Stimulated activated naive CD8-positive, alpha-beta T cell treated with anti-CD3 and anti-CD28 coated beads, Interleukin-15, amount 100 ng/mL, for 72 hours (primary cell): Measurements from ENCODE around the gene EFNA5.

ENCODE experiments used
- ATAC-seq: fragments of 150-1000 bp; cut with Tn5 transposase; 2 replicates; pipeline ENCODE4 v1.10.0; 2021; ENCODE audit warnings: mild to moderate bottlenecking, moderate library complexity
- DNase-seq, 2 donors: peaks; one replicate each; pipeline ENCODE4 v3.0.0; 2021 to 2022
- H3K27ac Mint-ChIP-seq, 2 donors: one replicate each; pipeline ENCODE4 v1.8.0; 2022; ENCODE audit warnings: mild to moderate bottlenecking in 2 of 2, mixed read lengths in 2 of 2, moderate library complexity in 2 of 2
- H3K27me3 Mint-ChIP-seq: one replicate; pipeline ENCODE4 v1.8.0; 2022; ENCODE audit warnings: mixed read lengths
- H3K4me1 Mint-ChIP-seq: one replicate; pipeline ENCODE4 v1.8.0; 2022; ENCODE audit warnings: mild to moderate bottlenecking, mixed read lengths
- H3K4me3 Mint-ChIP-seq, 2 donors: one replicate each; pipeline ENCODE4 v1.8.0; 2022; ENCODE audit warnings: mild to moderate bottlenecking in 2 of 2, mixed read lengths in 2 of 2, moderate library complexity in 1 of 2
- H3K9me3 Mint-ChIP-seq, 2 donors: one replicate each; pipeline ENCODE4 v1.8.0; 2022; ENCODE audit warnings: mixed read lengths in 2 of 2

The EFNA5 gene

DNA sequence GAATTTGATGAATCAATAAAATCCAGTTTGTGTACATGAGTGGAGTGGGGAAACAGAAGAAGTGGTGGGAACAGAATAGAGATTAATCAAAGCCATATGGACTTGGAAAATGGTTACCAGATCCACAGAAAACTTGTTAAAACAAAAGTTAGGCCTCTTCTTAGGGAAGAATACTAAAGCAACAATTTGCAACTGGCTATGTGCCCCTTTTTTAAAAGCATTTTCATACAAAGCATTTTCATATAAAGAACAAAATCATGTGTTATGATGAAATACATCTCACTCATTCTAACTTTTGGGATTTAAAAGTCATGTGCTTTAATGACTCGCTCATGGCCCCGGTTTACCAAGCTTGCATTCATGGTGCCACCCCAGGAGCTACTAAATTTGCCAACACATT is 276.9 kb downstream of the EFNA5 start:
- H3K27me3 Mint-ChIP-seq: peaks cover 12% of the 10 kb centered on the region
- DNase-seq (no peak), ATAC-seq (no peak)
- no peak overlapping the region for H3K4me3 Mint-ChIP-seq
- peaks cover 8% of the 10 kb centered on the region for H3K4me1 Mint-ChIP-seq
- H3K27ac Mint-ChIP-seq: no peak overlapping the region
- H3K9me3 Mint-ChIP-seq: no peaks in the 10 kb centered on the region

GRCh38 chr5:107391787-107392186 is 278.9 kb downstream of the EFNA5 start:
- H3K27me3 Mint-ChIP-seq: peaks cover 8% of the 10 kb centered on the region

GRCh38 chr5:107389775-107390148 is 281.0 kb downstream of the EFNA5 start:
- no peak overlapping the region for H3K27ac Mint-ChIP-seq
- H3K4me3 Mint-ChIP-seq: no peak overlapping the region
- DNase-seq (no peak), ATAC-seq (no peak)
- H3K4me1 Mint-ChIP-seq: peaks cover 21% of the 10 kb centered on the region
- no peaks in the 10 kb centered on the region for H3K9me3 Mint-ChIP-seq
- H3K27me3 Mint-ChIP-seq: no peaks in the 10 kb centered on the region

More at GRCh38 chr5:107391787-107392186, 278.9 kb downstream of the EFNA5 start:
- Mint-ChIP-seq H3K4me1 (peaks cover 21% of the 10 kb centered on the region), H3K27ac (no peak overlapping the region), H3K9me3 (no peaks in the 10 kb centered on the region), H3K4me3 (no peak overlapping the region)
- no peak for DNase-seq
- ATAC-seq: no peak

GRCh38 chr5:107389130-107389774 is 281.5 kb downstream of the EFNA5 start:
- peak; percentile 60 for ATAC-seq
- H3K27me3 Mint-ChIP-seq: no peaks in the 10 kb centered on the region
- DNase-seq: no peak
- H3K27ac Mint-ChIP-seq: no peak overlapping the region
- peaks cover 21% of the 10 kb centered on the region for H3K4me1 Mint-ChIP-seq
- H3K9me3 Mint-ChIP-seq: no peaks in the 10 kb centered on the region
- peak overlapping the region in 1 of 2 donors; percentile 3 for H3K4me3 Mint-ChIP-seq

DNA sequence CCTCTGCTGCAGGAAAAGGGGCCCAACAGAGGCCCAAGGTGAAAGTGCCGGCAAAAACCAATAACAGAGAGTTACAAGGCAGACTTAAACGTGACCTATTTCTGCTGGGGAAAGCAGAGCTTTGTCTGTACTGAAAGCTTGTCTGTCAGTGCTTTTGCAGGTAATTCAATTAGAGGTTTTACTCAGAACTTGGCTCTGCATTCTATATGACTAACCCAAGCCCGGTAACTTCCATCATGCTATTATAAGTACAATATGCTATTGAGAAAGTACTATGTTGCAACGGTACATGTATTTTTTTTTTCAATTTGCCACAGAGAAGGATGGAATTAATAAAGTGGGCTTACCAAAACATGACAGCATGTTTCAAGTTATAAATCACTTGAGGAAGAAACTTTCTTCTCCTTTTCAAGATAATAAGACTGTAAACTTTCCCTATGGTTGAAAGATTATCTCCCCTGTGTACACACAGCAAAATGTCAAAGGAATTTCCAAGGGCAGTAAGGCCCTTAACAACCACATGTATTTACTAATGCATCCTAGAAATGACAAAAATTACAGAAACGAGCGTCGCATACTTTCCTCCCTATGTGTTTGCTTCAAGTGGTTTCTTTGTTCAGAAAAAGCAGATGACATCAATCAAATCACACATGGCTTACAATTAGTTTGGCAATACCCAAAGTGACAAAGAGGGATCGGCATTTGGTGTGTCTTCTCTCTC is 282.4 kb downstream of the EFNA5 start:
- Mint-ChIP-seq H3K4me1 (peaks cover 21% of the 10 kb centered on the region), H3K27ac (no peak overlapping the region), H3K4me3 (peak overlapping the region in 1 of 2 donors; percentile 3), H3K9me3 (no peaks in the 10 kb centered on the region), H3K27me3 (no peaks in the 10 kb centered on the region)
- peak; percentile 83 for ATAC-seq
- DNase-seq: no peak

DNA sequence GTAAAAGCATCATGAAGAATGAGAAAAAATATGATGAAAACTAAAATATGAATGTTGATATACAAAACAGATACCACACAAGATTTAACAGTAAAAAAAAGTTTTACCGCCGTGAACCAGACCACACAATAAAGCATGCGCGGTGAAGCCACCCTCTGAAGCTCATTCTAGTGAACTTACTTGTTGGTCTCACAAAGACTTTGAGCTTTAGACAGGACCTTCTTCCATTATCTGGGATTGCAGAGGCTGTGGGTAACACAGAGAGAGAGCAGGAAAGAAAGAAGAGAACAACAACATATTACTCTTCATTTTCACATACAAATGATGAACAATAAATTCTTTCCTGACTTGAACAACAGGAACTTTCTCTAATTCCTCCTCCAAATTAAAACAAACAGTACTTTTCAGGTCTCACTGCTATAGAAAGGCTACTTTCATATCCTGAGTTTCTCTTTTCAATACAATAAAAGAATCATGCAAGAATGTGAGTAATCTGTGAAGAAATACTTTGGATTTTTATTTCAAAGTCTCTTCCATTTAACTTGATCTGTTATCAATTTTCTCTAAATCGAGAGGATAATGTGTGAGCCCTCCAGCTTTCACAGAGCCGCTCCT is 283.1 kb downstream of the EFNA5 start:
- Mint-ChIP-seq H3K27me3 (no peaks in the 10 kb centered on the region), H3K9me3 (no peaks in the 10 kb centered on the region), H3K4me3 (no peak overlapping the region), H3K4me1 (peaks cover 21% of the 10 kb centered on the region), H3K27ac (no peak overlapping the region)
- ATAC-seq: no peak
- no peak for DNase-seq

DNA sequence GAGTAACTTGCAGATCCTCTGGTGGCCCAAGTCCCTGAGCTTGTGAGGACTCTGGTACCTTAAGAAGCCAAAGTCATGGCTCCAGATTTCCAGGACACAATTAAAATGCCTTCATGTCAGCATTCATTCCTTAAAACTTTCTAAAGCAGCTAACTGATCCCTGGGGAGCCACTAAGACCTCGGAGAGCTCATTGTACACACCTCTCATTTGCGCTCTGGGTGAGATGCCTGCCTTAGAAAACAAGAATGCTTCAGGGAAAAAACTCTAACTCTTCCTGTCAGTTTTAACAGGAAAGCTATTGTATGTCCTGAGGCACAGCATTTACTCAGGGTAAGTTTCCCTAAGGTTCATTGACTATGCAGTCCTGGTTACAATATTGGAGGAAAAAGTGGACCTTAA is 285.0 kb downstream of the EFNA5 start:
- ATAC-seq (no peak), DNase-seq (no peak)
- Mint-ChIP-seq H3K9me3 (no peaks in the 10 kb centered on the region), H3K27ac (no peak overlapping the region), H3K4me3 (no peak overlapping the region), H3K27me3 (no peaks in the 10 kb centered on the region), H3K4me1 (peaks cover 21% of the 10 kb centered on the region)

- DNase-seq (no peak), ATAC-seq (no peak)
- H3K4me3 Mint-ChIP-seq: no peak overlapping the region
- no peaks in the 10 kb centered on the region for H3K27me3 Mint-ChIP-seq
- H3K9me3 Mint-ChIP-seq: no peaks in the 10 kb centered on the region
- peaks cover 18% of the 10 kb centered on the region for H3K4me1 Mint-ChIP-seq
- no peak overlapping the region for H3K27ac Mint-ChIP-seq
These were observed 286.5 kb downstream of the EFNA5 start for GRCh38 chr5:107384256-107384655.

DNA sequence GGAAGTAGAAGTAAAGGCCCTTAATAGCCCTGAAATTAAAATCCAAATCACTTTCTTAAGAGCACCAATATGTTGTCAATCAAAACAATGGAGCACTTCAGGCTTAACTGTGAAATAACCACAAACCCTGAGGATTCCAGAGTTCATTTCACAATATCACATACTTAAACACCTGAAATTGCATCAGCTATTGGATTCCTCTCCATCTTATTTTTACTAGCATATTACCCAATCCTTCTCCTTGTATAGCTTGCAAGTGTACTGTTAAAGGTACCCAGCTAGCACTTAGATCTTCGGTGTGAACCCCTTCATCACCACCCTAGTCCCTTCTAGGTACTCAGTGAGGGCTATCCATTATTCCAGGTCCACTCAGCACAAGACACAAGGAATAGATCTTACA is 287.3 kb downstream of the EFNA5 start:
- Mint-ChIP-seq H3K27me3 (no peaks in the 10 kb centered on the region), H3K4me1 (peaks cover 10% of the 10 kb centered on the region), H3K27ac (no peak overlapping the region), H3K4me3 (no peak overlapping the region), H3K9me3 (no peaks in the 10 kb centered on the region)
- DNase-seq (no peak), ATAC-seq (no peak)

GRCh38 chr5:107381189-107381856 is 289.4 kb downstream of the EFNA5 start:
- H3K4me3 Mint-ChIP-seq: no peak overlapping the region
- no peak for ATAC-seq
- DNase-seq: no peak
- no peaks in the 10 kb centered on the region for H3K27me3 Mint-ChIP-seq
- no peak overlapping the region for H3K27ac Mint-ChIP-seq
- H3K4me1 Mint-ChIP-seq: no peaks in the 10 kb centered on the region
- H3K9me3 Mint-ChIP-seq: no peaks in the 10 kb centered on the region

- Mint-ChIP-seq H3K9me3 (no peaks in the 10 kb centered on the region), H3K4me1 (no peaks in the 10 kb centered on the region), H3K4me3 (no peak overlapping the region), H3K27me3 (no peaks in the 10 kb centered on the region), H3K27ac (no peak overlapping the region)
- ATAC-seq: no peak
- DNase-seq: no peak
These were observed 290.1 kb downstream of the EFNA5 start for GRCh38 chr5:107380654-107381053.

GRCh38 chr5:107378218-107378899 is 292.4 kb downstream of the EFNA5 start:
- H3K4me1 Mint-ChIP-seq: no peaks in the 10 kb centered on the region
- H3K27me3 Mint-ChIP-seq: no peaks in the 10 kb centered on the region
- ATAC-seq (no peak), DNase-seq (no peak)
- H3K4me3 Mint-ChIP-seq: no peak overlapping the region
- no peak overlapping the region for H3K27ac Mint-ChIP-seq
- no peaks in the 10 kb centered on the region for H3K9me3 Mint-ChIP-seq

DNA sequence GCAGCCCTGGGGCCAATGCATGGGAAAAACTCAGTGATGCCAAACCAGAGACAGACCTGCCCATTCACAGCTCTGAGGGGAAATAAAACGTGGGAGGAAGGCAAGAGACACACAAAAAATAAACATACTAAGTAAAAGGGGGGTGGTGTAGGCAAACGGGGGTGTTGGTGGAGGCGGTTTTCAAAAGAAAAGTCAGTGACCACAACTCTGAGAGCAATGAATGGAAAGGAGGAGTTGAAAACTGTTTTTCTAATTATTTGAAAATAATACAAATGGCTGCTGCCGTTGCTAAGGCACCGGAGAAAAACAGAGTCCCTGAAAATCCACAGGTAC is 293.5 kb downstream of the EFNA5 start:
- no peaks in the 10 kb centered on the region for H3K27me3 Mint-ChIP-seq

GRCh38 chr5:107376546-107377276 is 294.0 kb downstream of the EFNA5 start:
- H3K27me3 Mint-ChIP-seq: no peaks in the 10 kb centered on the region
- no peak overlapping the region for H3K27ac Mint-ChIP-seq
- H3K4me3 Mint-ChIP-seq: no peak overlapping the region
- H3K4me1 Mint-ChIP-seq: no peaks in the 10 kb centered on the region
- DNase-seq (no peak), ATAC-seq (no peak)
- no peaks in the 10 kb centered on the region for H3K9me3 Mint-ChIP-seq

More for the DNA sequence above, 293.5 kb downstream of the EFNA5 start:
- DNase-seq (no peak), ATAC-seq (no peak)
- Mint-ChIP-seq H3K4me3 (no peak overlapping the region), H3K27ac (no peak overlapping the region), H3K4me1 (no peaks in the 10 kb centered on the region), H3K9me3 (no peaks in the 10 kb centered on the region)
